HG03135 (cell line): ENCODE results near the gene GET4.

Experiments used
- ATAC-seq: cut with Tn5 transposase; IDR thresholded peaks from one replicate; pipeline ENCODE4 v1.9.1; 2021; ENCODE audit warnings: mild to moderate bottlenecking, moderate library complexity; ENCODE audit not compliant: unreplicated experiment

GET4 gene

GRCh38 chr7:885261-885892, 9.0 kb downstream of the GET4 start:
- no peak for ATAC-seq

DNA sequence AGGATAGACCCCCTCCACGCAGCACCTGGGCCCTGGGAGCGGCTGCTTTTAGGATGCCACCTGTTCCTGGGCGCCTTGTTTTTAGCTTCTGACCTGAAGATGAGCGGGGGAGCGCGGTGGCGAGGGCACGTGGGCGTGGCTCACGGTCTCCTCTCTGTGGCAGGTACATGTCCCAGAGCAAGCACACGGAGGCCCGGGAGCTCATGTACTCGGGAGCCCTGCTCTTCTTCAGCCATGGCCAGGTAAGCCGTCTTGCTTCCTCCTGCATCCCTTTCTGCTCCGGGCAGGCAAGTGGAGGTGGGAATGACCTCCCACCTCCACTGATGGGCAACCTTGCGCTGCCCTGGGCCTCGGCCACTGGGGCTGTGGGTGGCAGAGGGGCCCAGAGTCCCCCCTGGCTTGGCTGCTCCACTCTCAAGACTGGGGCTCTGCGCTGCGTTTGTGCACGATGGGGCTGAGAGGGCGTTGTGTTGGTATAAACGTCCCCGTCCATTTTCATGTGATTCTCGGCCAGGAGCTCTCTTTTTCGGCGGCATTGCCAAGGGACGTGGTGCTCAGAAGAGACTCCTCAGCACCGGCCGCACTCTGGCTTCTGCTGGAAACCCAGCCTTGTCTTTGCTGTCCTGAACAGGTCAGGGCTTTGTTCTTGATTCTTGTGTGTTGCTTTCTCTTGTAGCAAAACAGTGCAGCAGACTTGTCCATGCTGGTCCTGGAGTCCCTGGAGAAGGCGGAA, 9.7 kb downstream of the GET4 start:
- ATAC-seq: no peak

GRCh38 chr7:886626-887487, 10.5 kb downstream of the GET4 start:
- ATAC-seq: no peak

DNA sequence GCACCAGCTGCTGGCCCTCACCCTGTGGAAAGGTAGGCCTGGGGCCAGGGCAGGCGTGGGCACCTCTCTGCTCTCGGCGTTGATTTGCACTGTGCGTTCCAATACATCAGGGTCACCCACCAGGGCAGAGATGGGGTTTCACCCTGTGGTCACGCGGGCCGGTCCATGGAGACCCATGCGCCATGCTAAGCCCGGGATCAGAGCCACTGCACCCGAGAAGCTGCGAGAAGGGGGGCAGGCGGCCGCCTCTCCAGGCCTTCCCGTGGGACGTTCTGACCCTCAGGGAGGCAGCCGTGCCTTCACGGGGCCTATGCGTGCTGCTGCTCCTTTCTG, 11.1 kb downstream of the GET4 start:
- no peak for ATAC-seq

- no peak for ATAC-seq
Observed at GRCh38 chr7:888081-889024, 12.0 kb downstream of the GET4 start.

- no peak for ATAC-seq
Observed at GRCh38 chr7:889025-889390, 12.7 kb downstream of the GET4 start.

DNA sequence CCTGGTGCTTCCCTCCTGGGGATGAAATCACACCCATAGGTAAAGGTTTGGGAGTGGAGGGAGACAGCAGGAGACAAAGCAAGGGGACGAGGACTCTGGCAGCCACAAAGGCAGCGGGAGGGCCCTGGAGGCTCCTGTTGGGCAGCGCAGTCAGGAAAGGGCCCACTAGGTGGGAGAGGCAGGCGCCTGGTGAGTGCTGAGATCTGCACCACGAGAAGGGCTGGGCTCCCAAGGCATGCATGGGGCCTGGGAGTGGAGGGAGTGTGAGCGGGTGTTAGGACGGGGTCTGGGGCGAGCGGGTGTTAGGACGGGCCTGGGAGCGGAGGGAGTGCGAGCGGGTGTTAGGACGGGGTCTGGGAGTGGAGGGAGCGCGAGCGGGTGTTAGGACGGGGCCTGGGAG, 13.0 kb downstream of the GET4 start:
- no peak for ATAC-seq

DNA sequence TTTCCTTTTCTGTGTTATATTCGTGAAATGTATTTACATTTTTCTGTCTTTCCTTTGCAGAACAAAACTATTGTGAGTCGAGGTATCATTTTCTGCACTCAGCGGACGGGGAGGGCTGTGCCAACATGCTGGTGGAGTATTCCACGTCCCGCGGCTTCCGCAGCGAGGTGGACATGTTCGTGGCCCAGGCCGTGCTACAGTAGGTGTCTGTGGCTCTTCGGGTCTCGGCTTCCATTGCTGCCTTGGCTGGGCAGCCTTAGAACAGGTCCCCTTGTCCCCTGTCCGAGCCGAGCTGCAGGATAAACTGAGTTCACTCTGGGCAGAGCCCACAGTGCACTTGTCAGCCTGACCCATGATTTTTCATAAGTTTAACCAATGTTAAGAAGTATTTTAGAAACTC, 14.5 kb downstream of the GET4 start:
- no peak for ATAC-seq

DNA sequence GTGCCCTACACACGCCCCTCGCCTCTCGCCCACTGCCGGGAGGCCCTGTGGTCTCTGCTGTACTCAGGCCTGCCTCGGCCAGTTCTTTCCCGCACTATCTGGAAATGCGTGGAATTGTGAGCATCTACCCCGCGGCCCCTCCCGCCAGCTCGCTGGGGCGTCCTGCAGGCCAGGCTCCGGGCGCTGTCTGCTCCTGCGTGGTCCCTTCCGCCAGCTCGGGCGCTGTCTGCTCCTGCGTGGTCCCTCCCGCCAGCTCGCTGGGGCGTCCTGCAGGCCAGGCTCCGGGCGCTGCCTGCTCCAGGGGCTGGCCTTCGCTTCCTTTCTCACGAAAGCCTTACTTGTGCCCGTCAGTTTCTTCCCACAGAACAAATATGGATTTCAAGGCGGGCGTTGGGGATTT, 14.9 kb downstream of the GET4 start:
- no peak for ATAC-seq

- no peak for ATAC-seq
Observed at GRCh38 chr7:891805-892204, 15.5 kb downstream of the GET4 start.

GRCh38 chr7:892648-893593, 16.6 kb downstream of the GET4 start:
- ATAC-seq: no peak

DNA sequence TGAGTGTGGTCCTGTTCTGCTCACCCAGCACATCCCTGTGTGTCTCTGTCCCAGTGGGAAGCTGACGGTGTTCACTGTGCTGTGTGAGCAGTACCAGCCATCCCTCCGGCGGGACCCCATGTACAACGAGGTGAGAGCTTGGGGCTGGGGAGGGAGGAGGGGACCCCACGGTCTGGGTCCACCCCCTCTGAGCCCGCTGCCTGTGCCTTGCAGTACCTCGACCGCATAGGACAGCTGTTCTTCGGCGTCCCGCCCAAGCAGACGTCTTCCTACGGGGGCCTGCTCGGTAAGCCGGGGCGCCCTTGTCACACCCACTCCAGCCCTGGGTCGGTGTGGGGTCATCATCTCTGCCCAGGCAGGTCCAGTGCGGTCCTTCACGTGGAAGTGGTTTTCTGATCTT, 17.3 kb downstream of the GET4 start:
- no peak for ATAC-seq

GRCh38 chr7:894164-894867, 18.0 kb downstream of the GET4 start:
- no peak for ATAC-seq

- no peak for ATAC-seq
Observed at GRCh38 chr7:894927-895450, 18.6 kb downstream of the GET4 start.

DNA sequence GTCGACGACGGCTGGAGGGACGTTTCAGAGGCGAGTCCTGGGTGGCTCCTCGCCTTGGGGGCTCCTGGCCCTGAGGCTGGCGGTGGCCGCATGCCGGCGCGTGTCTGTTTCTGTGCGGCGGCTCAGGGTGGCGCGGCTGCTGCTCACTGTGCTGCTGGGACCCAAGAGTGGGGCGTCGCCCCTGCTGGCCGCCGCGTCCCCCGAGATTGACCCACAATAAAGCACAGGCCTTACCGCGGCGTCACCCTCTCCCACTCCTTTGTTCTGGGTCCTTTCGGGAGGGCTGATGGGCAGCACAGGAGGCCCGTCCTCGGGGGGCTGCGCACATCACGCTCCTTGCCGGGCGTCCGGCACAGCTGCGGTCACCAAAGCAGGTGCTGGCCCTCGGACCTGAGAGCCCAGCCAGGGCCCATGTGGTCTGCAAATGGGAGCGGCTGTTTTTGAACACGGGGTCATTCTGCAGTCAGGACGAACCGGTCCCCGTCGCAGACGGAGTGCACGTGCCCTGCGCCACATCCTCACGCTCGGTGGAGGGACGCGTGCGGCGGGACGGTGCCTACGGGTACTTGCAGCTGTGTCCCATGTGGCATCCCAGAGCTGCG, 19.2 kb downstream of the GET4 start:
- ATAC-seq: no peak

GRCh38 chr7:896346-897075, 20.2 kb downstream of the GET4 start:
- no peak for ATAC-seq

GRCh38 chr7:897086-897485, 20.7 kb downstream of the GET4 start:
- no peak for ATAC-seq
